Measurements from ENCODE around the gene PHF14. TPM values are rescaled to one million over a fixed set of nuclear protein-coding genes. Genes with fewer than 3 reads are reported as not detected.

Gene PHF14
- total and polyA plus RNA-seq, 2 donors (not counting 3 experiments of a cell fraction or from before 2014, with no cell fraction given) = 8.8 to 43.4 TPM

- intact Hi-C loops (cut with micrococcal nuclease) (no loop called here), dilution Hi-C loops (cut with MboI; ENCODE audit: extremely low pct_ligation_motif_present, low sequenced_read_pairs) (no loop called here)
- no peak for FAIRE-seq
- Histone ChIP-seq H3K9ac (replicated peaks; ENCODE audit: extremely low read depth, insufficient read depth, low read length) (no peak overlapping the region), H3K27me3 (ENCODE audit: control insufficient read depth in 2 of 2, insufficient read depth in 2 of 2, low read length in 2 of 2) (no peaks in the 10 kb centered on the region), H3K27ac (ENCODE audit: insufficient read depth, low read depth, low read length) (no peak overlapping the region), H3K4me2 (ENCODE audit: insufficient read depth, low read length) (no peak overlapping the region), H3K4me1 (ENCODE audit: control insufficient read depth, extremely low read depth, insufficient read depth, low read length) (peaks cover 5% of the 10 kb centered on the region), H4K20me1 (replicated peaks; ENCODE audit: control insufficient read depth, extremely low read depth, insufficient read depth, low read length) (no peaks in the 10 kb centered on the region), H3K9me3 (replicated peaks; ENCODE audit: control insufficient read depth, insufficient read depth, low read length) (no peaks in the 10 kb centered on the region), H2AFZ (ENCODE audit: low read depth, low read length) (no peak overlapping the region), H3K36me3 (ENCODE audit: control insufficient read depth in 2 of 2, extremely low read depth in 1 of 2, insufficient read depth in 2 of 2, low read length in 2 of 2) (no peaks in the 10 kb centered on the region), H3K4me3 (replicated peaks in 1 of 3; ENCODE audit: insufficient read depth in 1 of 3, low read depth in 1 of 3, low read length in 3 of 3) (no peak overlapping the region), H3K79me2 (ENCODE audit: control insufficient read depth, insufficient read depth, low read length) (no peaks in the 10 kb centered on the region), H3K9me1 (replicated peaks; ENCODE audit: control insufficient read depth, extremely low read depth, insufficient read depth, low read length) (no peaks in the 10 kb centered on the region)
- ChIA-PET POLR2A (no interaction called here), CTCF (interaction anchor here (0.6 to 2.2 kb wide), 11 partner anchors 9 to 78 kb away, joined by 3 to 11 read pairs (median 3); no protein-coding TSS in a partner anchor)
- BruUV-seq (replicated peaks) = no TSS peak
- no peak for TF ChIP-seq MYC (IDR thresholded peaks at IDR 0.05; ENCODE audit: low read depth, low read length)
- TF ChIP-seq MAX (IDR thresholded peaks at IDR 0.05; ENCODE audit: insufficient read depth, insufficient read length) = no peak
- no peak for TF ChIP-seq POLR2A (IDR thresholded peaks at IDR 0.05; ENCODE audit: low read depth, low read length)
- TF ChIP-seq JUN (IDR thresholded peaks at IDR 0.05; ENCODE audit: borderline replicate concordance, insufficient read depth, insufficient read length, low read depth) = no peak
- no peak for TF ChIP-seq FOS (IDR thresholded peaks at IDR 0.05; ENCODE audit: borderline replicate concordance, insufficient read depth, low read length)
- TF ChIP-seq GATA2 (IDR thresholded peaks at IDR 0.05; ENCODE audit: insufficient read depth, insufficient read length, low read depth, low read length) = no peak
- TF ChIP-seq POLR2AphosphoS5 (IDR thresholded peaks at IDR 0.05; ENCODE audit: insufficient read depth, low read depth, low read length) = no peak
- no peak for TF ChIP-seq CTCF (IDR thresholded peaks at IDR 0.05; ENCODE audit: extremely low read depth in 1 of 2, insufficient read depth in 1 of 2, low read depth in 1 of 2, low read length in 2 of 2)
- TF ChIP-seq EZH2 (IDR thresholded peaks at IDR 0.05; ENCODE audit: borderline replicate concordance, low read depth, low read length, severe bottlenecking) = no peak
- DNase-seq (ENCODE audit: low read depth, low spot score) = no peak
Measured at GRCh38 chr7:11127114-11127785, 153.6 kb downstream of the PHF14 start.
